Suppressor macrophage treated with lipopolysaccharide for 4 hours (primary cell): Measurements from ENCODE around the gene CHTOP.

Experiments
- DNase-seq: peaks from one replicate; pipeline ENCODE4 v3.0.0-alpha.2; 2020

CHTOP gene

GRCh38 chr1:153693466-153693865 is 59.6 kb downstream of the CHTOP start:
- no peak for DNase-seq
